ENCODE data around the gene TOR2A. TPM values are rescaled to one million over a fixed set of nuclear protein-coding genes. Genes with fewer than 3 reads are reported as not detected.
A peak's percentile ranks its signal among the peaks of the same experiment; 100 is the strongest.

TOR2A gene
- total RNA-seq, 1 experiment from 2014 or later = 13.2 TPM

GRCh38 chr9:127707766-127708165 lies 27.3 kb downstream of the TOR2A start:
- Mint-ChIP-seq H3K9me3 (peaks cover 0 to 2% of the 10 kb centered on the region in 2 experiments; a peak in 1 of 5 replicates), H3K4me3 (no peak overlapping the region; a peak in 1 of 5 replicates), H3K27ac (no peak overlapping the region), H3K27me3 (ENCODE audit: low read depth) (peaks cover 7% of the 10 kb centered on the region), H3K4me1 (peaks cover 17 to 40% of the 10 kb centered on the region in 2 experiments), H3K36me3 (ENCODE audit: insufficient read depth in 1 of 3, low read depth in 3 of 3) (no peaks in the 10 kb centered on the region; a peak in 1 of 7 replicates)
- Histone ChIP-seq H3K23me2 (ENCODE audit: insufficient read length, low read depth, low read length, poor library complexity, severe bottlenecking) (no peaks in the 10 kb centered on the region), H3K79me2 (ENCODE audit: insufficient read depth, low read length) (no peaks in the 10 kb centered on the region), H2BK120ac (ENCODE audit: low read depth, low read length, poor library complexity, severe bottlenecking) (no peak overlapping the region), H3K56ac (ENCODE audit: insufficient read length, low read depth, low read length) (no peak overlapping the region), H2BK5ac (ENCODE audit: insufficient read length, low read length) (no peak overlapping the region), H3K23ac (ENCODE audit: insufficient read length, low read depth, low read length) (no peak overlapping the region), H2AFZ (ENCODE audit: low read length) (no peak overlapping the region), H4K8ac (replicated peaks; ENCODE audit: insufficient read length, low read depth, low read length) (no peak overlapping the region), H4K20me1 (ENCODE audit: control insufficient read depth, insufficient read depth, insufficient read length) (no peaks in the 10 kb centered on the region), H3K4ac (ENCODE audit: low read depth, low read length) (no peak overlapping the region), H3K9me3 (ENCODE audit: control insufficient read depth, low read depth, low read length) (no peaks in the 10 kb centered on the region), H3K27me3 (ENCODE audit: insufficient read depth, low read length) (no peaks in the 10 kb centered on the region), H2AK5ac (ENCODE audit: insufficient read length, low read length) (no peak overlapping the region), H4K5ac (ENCODE audit: insufficient read length, low read depth, low read length) (no peak overlapping the region), H4K91ac (ENCODE audit: insufficient read length, low read depth, low read length) (no peak overlapping the region), H3K4me2 (ENCODE audit: insufficient read depth, insufficient read length, low read length) (no peak overlapping the region), H3K18ac (ENCODE audit: insufficient read length, low read depth, low read length) (no peak overlapping the region), H3T11ph (ENCODE audit: low read length) (no peak overlapping the region), H2BK20ac (ENCODE audit: low read depth, low read length, poor library complexity, severe bottlenecking) (no peak overlapping the region), H3K14ac (ENCODE audit: insufficient read depth, low read length) (no peak overlapping the region), H3K27ac (ENCODE audit: insufficient read length, low read depth, low read length) (no peak overlapping the region), H3K79me1 (ENCODE audit: insufficient read depth, low read depth, low read length, poor library complexity, severe bottlenecking) (no peaks in the 10 kb centered on the region), H2BK15ac (ENCODE audit: low read depth, low read length) (no peak overlapping the region), H3K9ac (ENCODE audit: extremely low read depth, insufficient read length, low read length) (no peak overlapping the region), H2BK12ac (ENCODE audit: insufficient read length, low read depth, low read length) (no peak overlapping the region), H3K4me1 (ENCODE audit: insufficient read depth, low read length) (no peaks in the 10 kb centered on the region; the same call in 1 of the 2 replicates)
- no CpG with 5 or more reads among the region's 5 CpGs for WGBS (ENCODE audit: extremely low coverage, insufficient read length, low lambda C conversion rate)
- no peak for DNase-seq
- peak; percentile 43; the same call in 2 of the 3 replicates for TF ChIP-seq CTCF (conservative IDR thresholded peaks at IDR 0.05)
